ENCODE data around the gene FXN. TPM values are rescaled to one million over a fixed set of nuclear protein-coding genes. Genes with fewer than 3 reads are reported as not detected.
"Not testable (repeated sequence)": the region's sequence is repeated elsewhere in the genome, so short reads cannot be mapped to it uniquely, and the experiment has no call there.

FXN gene
- total and polyA plus RNA-seq, 4 donors = 5.0 to 18.1 (median 12.8) TPM

DNA sequence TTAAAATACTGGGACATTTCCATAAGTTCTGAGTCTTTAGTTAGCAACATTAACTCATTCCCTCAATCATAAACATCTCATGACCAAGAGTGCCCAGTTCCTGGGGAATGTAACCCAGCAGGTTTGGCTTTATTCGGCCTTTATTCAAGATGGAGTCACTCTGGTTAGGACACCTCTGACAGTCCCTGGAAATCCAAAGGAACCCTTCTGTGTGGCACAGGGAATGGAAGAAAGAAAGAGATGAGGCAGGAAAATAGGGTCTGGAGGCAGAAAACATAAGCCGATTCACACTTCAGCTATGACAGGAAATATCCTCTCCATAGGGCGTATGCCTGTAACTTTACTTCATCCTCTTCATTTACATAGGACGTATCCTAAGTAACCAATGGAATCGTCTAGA lies 53.5 kb downstream of the FXN start:
- Histone ChIP-seq H3K9me3 (ENCODE audit: control insufficient read depth, insufficient read depth, low read length) (no peaks in the 10 kb centered on the region), H3K27me3 (ENCODE audit: control insufficient read depth, insufficient read depth, low read length) (no peaks in the 10 kb centered on the region), H3K4me3 (ENCODE audit: low read depth, low read length) (no peak overlapping the region), H3K36me3 (ENCODE audit: control insufficient read depth, insufficient read depth, low read length) (no peaks in the 10 kb centered on the region), H3K4me1 (ENCODE audit: control insufficient read depth, insufficient read depth, low read length) (no peaks in the 10 kb centered on the region), H3K27ac (ENCODE audit: low read depth, low read length) (no peak overlapping the region)
- 90% methylated on average over 3 of the region's 5 CpGs for WGBS (ENCODE audit: insufficient coverage)
- no peak for DNase-seq (ENCODE audit: low read depth in 4 of 6, low spot score in 6 of 6)

DNA sequence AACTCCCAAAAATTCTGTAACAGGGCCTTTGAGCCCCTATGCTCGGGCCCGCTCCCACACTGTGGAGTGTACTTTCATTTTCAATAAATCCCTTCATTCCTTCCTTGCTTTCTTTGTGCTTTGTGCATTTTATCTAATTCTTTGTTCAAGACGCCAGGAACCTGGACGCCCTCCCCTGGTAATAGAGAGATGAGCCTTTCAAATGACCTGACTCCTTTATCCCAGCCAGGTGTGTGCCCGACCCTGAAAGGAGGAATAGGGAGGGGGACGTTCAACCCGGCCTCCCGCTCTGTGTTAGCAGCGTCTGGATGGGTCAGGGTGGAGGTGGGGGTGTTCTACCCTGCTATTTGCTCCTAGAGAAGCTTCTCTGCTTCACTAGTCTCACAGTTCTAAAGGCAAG lies 53.9 kb downstream of the FXN start:
- Histone ChIP-seq H3K36me3 (ENCODE audit: control insufficient read depth, insufficient read depth, low read length) (no peaks in the 10 kb centered on the region), H3K9me3 (ENCODE audit: control insufficient read depth, insufficient read depth, low read length) (no peaks in the 10 kb centered on the region), H3K27ac (ENCODE audit: low read depth, low read length) (no peak overlapping the region), H3K27me3 (ENCODE audit: control insufficient read depth, insufficient read depth, low read length) (no peaks in the 10 kb centered on the region), H3K4me3 (ENCODE audit: low read depth, low read length) (no peak overlapping the region), H3K4me1 (ENCODE audit: control insufficient read depth, insufficient read depth, low read length) (no peaks in the 10 kb centered on the region)
- 72% methylated on average over 4 of the region's 9 CpGs for WGBS (ENCODE audit: insufficient coverage)
- DNase-seq (ENCODE audit: low read depth in 4 of 6, low spot score in 6 of 6) = no peak

DNA sequence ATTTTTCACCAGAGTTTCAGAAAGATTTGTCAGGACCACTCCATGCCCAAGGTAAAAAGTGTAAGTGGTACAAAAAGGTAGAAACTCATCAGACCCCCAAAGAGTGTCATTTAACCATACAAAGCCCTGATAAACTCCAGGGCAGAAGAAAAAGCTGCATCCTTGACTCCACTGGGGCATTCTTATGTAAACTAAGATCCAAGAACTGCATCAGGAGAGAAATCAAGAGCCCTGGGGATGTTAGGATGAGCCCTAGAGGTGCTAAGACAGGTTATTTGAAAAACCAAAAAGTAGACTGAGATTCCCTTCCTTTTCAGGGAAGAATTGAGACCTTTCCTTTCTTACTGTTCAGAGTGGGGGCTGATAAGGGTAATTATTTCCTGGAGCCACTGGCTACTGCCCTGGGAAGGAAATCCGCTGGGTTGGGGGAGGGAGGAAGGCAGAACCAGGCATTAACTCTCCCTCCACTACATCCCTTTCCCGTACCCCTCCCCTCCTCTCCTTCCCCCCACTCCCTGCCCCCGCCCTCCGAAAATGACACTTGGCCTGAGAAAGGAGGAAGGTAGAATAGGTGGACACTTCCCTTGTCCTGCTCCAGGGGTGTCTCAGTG lies 54.7 kb downstream of the FXN start:
- Histone ChIP-seq H3K4me1 (ENCODE audit: control insufficient read depth, insufficient read depth, low read length) (no peaks in the 10 kb centered on the region), H3K27me3 (ENCODE audit: control insufficient read depth, insufficient read depth, low read length) (no peaks in the 10 kb centered on the region), H3K27ac (ENCODE audit: low read depth, low read length) (no peak overlapping the region), H3K36me3 (ENCODE audit: control insufficient read depth, insufficient read depth, low read length) (no peaks in the 10 kb centered on the region), H3K9me3 (ENCODE audit: control insufficient read depth, insufficient read depth, low read length) (no peaks in the 10 kb centered on the region), H3K4me3 (ENCODE audit: low read depth, low read length) (no peak overlapping the region)
- WGBS (ENCODE audit: insufficient coverage) = no CpG with 5 or more reads among the region's 4 CpGs
- DNase-seq (ENCODE audit: low read depth in 4 of 6, low spot score in 6 of 6) = no peak

DNA sequence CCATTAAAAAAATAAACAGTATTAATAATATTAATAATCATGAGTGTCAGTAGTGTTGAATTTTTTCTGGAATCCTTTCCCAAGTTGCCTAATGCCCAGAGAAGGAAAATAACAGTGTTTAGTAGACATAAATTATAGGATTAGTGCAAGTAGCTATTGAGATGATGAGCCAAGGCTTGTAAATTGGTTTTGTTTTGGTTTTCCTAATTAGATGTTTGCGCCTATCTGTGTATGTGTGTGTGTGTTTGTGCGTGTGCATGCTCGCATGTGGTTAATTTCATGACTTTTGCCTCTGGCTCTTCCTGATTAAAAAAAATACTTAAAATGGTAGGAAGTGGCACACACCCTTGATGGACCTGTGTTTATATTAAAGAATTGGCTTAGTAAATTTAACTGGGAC lies 55.4 kb downstream of the FXN start:
- H3K9me3 ChIP-seq (ENCODE audit: control insufficient read depth, insufficient read depth, low read length) = no peaks in the 10 kb centered on the region
- H3K4me1 ChIP-seq (ENCODE audit: control insufficient read depth, insufficient read depth, low read length) = no peaks in the 10 kb centered on the region
- peak in 2 of 6 donors; percentile 21 to 23 for DNase-seq (ENCODE audit: low read depth in 4 of 6, low spot score in 6 of 6)
- H3K36me3 ChIP-seq (ENCODE audit: control insufficient read depth, insufficient read depth, low read length) = no peaks in the 10 kb centered on the region
- no peak overlapping the region for H3K4me3 ChIP-seq (ENCODE audit: low read depth, low read length)
- no peaks in the 10 kb centered on the region for H3K27me3 ChIP-seq (ENCODE audit: control insufficient read depth, insufficient read depth, low read length)
- WGBS (ENCODE audit: insufficient coverage) = 89% methylated on average over 1 of the region's 3 CpGs
- no peak overlapping the region for H3K27ac ChIP-seq (ENCODE audit: low read depth, low read length)

DNA sequence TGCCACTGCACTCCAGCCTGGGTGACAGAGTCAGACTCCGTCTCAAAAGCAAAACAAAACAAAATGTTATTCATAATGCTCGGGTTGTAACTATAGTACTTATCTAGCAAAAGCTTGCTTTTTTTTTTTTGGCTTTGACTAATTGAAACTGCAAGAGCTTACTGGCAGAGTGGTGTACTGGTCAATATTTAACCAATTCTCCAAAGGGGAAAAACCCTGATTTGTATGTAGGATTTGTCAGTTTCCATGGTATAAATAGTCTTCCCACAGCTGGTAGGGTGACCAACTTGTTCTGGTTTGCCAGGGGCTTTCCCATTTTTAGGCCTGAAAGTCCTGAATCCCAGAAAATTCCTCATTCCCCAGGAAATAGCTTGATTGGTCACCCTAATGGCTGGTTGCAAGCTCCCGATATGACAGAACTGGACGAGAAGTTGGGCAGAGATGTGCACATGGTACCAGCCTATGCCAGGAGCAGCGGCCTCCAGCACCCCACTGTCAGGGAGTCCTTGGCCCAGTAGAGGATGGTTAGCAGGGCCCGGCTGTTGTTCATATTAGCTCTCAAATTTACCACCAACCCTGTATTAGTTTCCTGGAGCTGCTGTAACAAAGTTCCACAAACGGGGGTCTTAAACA lies 58.0 kb downstream of the FXN start:
- 85% methylated on average over 2 of the region's 7 CpGs for WGBS (ENCODE audit: insufficient coverage)
- H3K4me1 ChIP-seq (ENCODE audit: control insufficient read depth, insufficient read depth, low read length) = no peaks in the 10 kb centered on the region
- no peak overlapping the region for H3K4me3 ChIP-seq (ENCODE audit: low read depth, low read length)
- H3K9me3 ChIP-seq (ENCODE audit: control insufficient read depth, insufficient read depth, low read length) = no peaks in the 10 kb centered on the region
- no peaks in the 10 kb centered on the region for H3K36me3 ChIP-seq (ENCODE audit: control insufficient read depth, insufficient read depth, low read length)
- H3K27me3 ChIP-seq (ENCODE audit: control insufficient read depth, insufficient read depth, low read length) = no peaks in the 10 kb centered on the region
- H3K27ac ChIP-seq (ENCODE audit: low read depth, low read length) = no peak overlapping the region
- no peak for DNase-seq (ENCODE audit: low read depth in 4 of 6, low spot score in 6 of 6)

DNA sequence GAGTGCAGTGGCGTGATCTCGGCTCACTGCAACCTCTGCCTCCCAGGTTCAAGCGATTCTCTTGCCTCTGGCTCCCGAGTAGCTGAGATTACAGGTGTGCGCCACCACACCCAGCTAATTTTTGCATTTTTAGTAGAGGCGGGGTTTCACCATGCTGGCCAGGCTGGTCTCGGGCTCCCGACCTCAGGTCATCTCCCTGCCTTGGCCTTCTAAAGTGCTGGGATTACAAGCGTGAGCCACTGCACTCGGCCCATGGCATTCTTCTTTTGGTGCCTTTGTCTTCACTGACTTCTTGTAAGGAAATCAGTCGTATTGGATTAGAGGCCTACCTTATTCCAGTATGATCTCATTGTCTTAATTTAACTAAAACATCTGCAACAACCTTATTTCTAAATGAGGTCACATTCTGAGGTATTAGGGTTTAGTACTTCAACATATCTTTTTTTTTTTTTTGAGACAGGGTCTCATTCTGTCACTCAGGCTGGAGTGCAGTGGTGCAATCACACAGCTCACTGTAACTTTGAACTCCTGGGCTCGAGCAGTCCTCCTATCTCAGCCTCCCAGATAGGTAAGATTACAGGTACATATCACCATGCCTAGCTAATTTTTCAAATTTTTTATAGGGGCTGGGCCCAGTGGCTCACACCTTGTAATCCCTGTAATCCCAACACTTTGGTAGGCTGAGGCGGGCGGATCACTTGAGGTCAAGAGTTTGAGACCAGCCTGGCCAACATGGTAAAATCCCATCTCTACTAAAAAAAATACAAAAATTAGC lies 59.0 kb downstream of the FXN start:
- DNase-seq (ENCODE audit: low read depth in 4 of 6, low spot score in 6 of 6); H3K4me3 ChIP-seq (ENCODE audit: low read depth, low read length); H3K9me3 ChIP-seq (ENCODE audit: control insufficient read depth, insufficient read depth, low read length); H3K27ac ChIP-seq (ENCODE audit: low read depth, low read length); H3K27me3 ChIP-seq (ENCODE audit: control insufficient read depth, insufficient read depth, low read length); H3K4me1 ChIP-seq (ENCODE audit: control insufficient read depth, insufficient read depth, low read length); H3K36me3 ChIP-seq (ENCODE audit: control insufficient read depth, insufficient read depth, low read length): not testable (repeated sequence)
- WGBS (ENCODE audit: insufficient coverage) = 95% methylated on average over 13 of the region's 14 CpGs

DNA sequence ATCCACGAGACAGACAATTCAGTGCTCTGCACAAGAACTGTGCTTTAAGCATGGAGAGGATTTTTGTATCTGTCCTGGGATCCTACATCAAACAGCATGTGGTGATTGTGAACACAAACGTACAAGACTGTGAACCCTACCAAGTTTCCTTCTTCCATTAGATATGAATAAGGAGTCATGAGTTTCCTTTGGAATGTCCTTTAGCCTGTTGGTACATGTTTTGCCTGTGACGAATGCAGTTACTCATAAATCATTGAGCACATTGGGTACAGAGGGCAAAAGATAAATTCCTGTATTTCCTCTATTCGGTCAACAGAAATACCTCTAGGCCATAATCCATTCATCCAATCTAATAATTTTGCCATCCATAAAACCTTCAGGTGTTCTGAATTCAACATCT lies 61.5 kb downstream of the FXN start:
- peak in 1 of 6 donors; percentile 26 for DNase-seq (ENCODE audit: low read depth in 4 of 6, low spot score in 6 of 6)
- H3K4me3 ChIP-seq (ENCODE audit: low read depth, low read length) = no peak overlapping the region
- no peaks in the 10 kb centered on the region for H3K36me3 ChIP-seq (ENCODE audit: control insufficient read depth, insufficient read depth, low read length)
- H3K9me3 ChIP-seq (ENCODE audit: control insufficient read depth, insufficient read depth, low read length) = no peaks in the 10 kb centered on the region
- H3K27me3 ChIP-seq (ENCODE audit: control insufficient read depth, insufficient read depth, low read length) = no peaks in the 10 kb centered on the region
- no peak overlapping the region for H3K27ac ChIP-seq (ENCODE audit: low read depth, low read length)
- no peaks in the 10 kb centered on the region for H3K4me1 ChIP-seq (ENCODE audit: control insufficient read depth, insufficient read depth, low read length)
- 60% methylated on average over 1 of the region's 4 CpGs for WGBS (ENCODE audit: insufficient coverage)

DNA sequence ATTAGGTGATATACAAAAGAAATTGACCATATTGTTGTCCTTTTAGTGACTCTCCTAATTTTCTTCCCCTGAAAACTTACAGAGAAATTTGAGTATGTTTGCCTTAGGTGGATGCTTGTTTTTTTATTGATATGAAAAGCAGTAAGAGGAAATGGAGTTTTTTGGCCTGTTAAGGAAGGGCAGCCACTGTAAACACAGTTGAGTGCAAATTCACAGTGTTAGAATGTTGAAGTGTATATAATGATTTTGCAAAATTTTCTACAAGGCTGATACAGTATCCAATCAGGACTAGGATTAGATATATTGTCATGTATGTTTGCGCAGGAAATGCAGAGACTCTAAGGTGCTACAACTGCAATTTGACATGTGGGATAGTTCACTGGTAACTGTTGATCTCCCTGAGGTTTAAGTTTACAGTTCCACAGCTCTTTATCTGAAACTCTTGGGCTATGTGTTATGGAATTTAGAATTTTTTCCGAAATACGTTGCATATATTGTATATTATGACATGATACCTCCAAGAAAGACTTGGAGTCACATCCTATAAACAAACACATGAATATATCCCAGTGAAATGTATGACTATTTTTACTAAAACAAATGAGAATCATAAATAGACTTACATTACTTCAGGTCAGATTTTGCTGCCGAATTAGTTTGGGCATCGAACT lies 62.5 kb downstream of the FXN start:
- H3K27me3 ChIP-seq (ENCODE audit: control insufficient read depth, insufficient read depth, low read length) = no peaks in the 10 kb centered on the region
- no peak overlapping the region for H3K27ac ChIP-seq (ENCODE audit: low read depth, low read length)
- H3K4me3 ChIP-seq (ENCODE audit: low read depth, low read length) = no peak overlapping the region
- DNase-seq (ENCODE audit: low read depth in 4 of 6, low spot score in 6 of 6) = no peak
- H3K9me3 ChIP-seq (ENCODE audit: control insufficient read depth, insufficient read depth, low read length) = no peaks in the 10 kb centered on the region
- 86% methylated on average over 1 of the region's 5 CpGs for WGBS (ENCODE audit: insufficient coverage)
- no peaks in the 10 kb centered on the region for H3K4me1 ChIP-seq (ENCODE audit: control insufficient read depth, insufficient read depth, low read length)
- H3K36me3 ChIP-seq (ENCODE audit: control insufficient read depth, insufficient read depth, low read length) = no peaks in the 10 kb centered on the region

DNA sequence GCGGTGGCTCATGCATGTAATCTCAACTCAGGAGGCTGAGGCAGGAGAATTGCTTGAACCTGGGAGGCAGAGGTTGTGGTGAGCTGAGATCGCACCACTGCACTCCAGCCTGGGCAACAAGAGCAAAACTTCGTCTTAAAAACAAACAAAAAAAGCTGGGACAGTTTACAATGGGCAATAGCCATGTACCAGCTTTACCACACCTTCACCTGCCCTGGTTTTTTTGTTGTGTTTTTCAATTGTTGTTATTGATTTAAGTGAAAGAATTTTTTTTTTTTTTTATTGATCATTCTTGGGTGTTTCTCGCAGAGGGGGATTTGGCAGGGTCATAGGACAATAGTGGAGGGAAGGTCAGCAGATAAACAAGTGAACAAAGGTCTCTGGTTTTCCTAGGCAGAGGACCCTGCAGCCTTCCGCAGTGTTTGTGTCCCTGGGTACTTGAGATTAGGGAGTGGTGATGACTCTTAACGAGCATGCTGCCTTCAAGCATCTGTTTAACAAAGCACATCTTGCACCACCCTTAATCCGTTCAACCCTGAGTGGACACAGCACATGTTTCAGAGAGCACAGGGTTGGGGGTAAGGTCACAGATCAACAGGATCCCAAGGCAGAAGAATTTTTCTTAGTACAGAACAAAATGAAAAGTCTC lies 67.9 kb downstream of the FXN start:
- H3K4me3 ChIP-seq (ENCODE audit: low read depth, low read length); DNase-seq (ENCODE audit: low read depth in 4 of 6, low spot score in 6 of 6); H3K9me3 ChIP-seq (ENCODE audit: control insufficient read depth, insufficient read depth, low read length); H3K27me3 ChIP-seq (ENCODE audit: control insufficient read depth, insufficient read depth, low read length); H3K27ac ChIP-seq (ENCODE audit: low read depth, low read length); H3K4me1 ChIP-seq (ENCODE audit: control insufficient read depth, insufficient read depth, low read length); H3K36me3 ChIP-seq (ENCODE audit: control insufficient read depth, insufficient read depth, low read length): not testable (repeated sequence)
- 100% methylated on average over 1 of the region's 7 CpGs for WGBS (ENCODE audit: insufficient coverage)
